Body of pancreas (tissue), 4 donors: Measurements from ENCODE around the gene LMX1B. TPM values are rescaled to one million over a fixed set of nuclear protein-coding genes. Genes with fewer than 3 reads are reported as not detected.

Experiments
- ATAC-seq: fragments of 150-250 bp; one replicate; pipeline ENCODE4 v1.9.1; 2016
- DNase-seq, 4 donors: peaks; one replicate each; pipeline ENCODE4 v3.0.0-alpha.2; 2019
- H3K27ac ChIP-seq, 4 donors: fragments of 200-600 bp; sonication (generic); 1 replicate in 3 of 4; 2 replicates in 1 of 4; pipeline versions ENCODE4 v1.5.1 to v1.6.1; 2016 to 2019; ENCODE audit warnings: mild to moderate bottlenecking in 1 of 4, mixed read lengths in 1 of 4, moderate library complexity in 1 of 4
- H3K27me3 ChIP-seq, 2 donors: fragments of 200-600 bp; sonication (generic); one replicate each; pipeline ENCODE4 v1.6.0; 2016; ENCODE audit warnings: mild to moderate bottlenecking in 1 of 2
- H3K36me3 ChIP-seq, 2 donors: fragments of 200-600 bp; sonication (generic); replicated peaks in 1 of 2; 2 replicates each; pipeline ENCODE4 v1.5.1; 2016; ENCODE audit warnings: low read depth in 2 of 2; ENCODE audit not compliant: insufficient read depth in 1 of 2
- H3K4me1 ChIP-seq: fragments of 200-600 bp; sonication (generic); one replicate; pipeline ENCODE4 v1.6.0; 2016
- H3K4me3 ChIP-seq, 2 donors: fragments of 200-600 bp; sonication (generic); 1 replicate in 1 of 2; 2 replicates in 1 of 2; pipeline ENCODE4 v1.5.1; 2016 to 2019
- H3K9me3 ChIP-seq, 3 donors: fragments of 200-600 bp; sonication (generic); 1 replicate in 2 of 3; 2 replicates in 1 of 3; pipeline ENCODE4 v1.5.1; 2016
- CTCF ChIP-seq, 7 experiments: fragments of 450-650 bp in 4 of 7; fragments of 200-600 bp in 3 of 7; sonication (generic) in 3 of 7; IDR thresholded peaks; one replicate each; pipeline ENCODE4 v1.5.1; 2016 to 2019; ENCODE audit warnings: antibody characterized with exemption in 7 of 7
- POLR2A ChIP-seq, 3 donors: fragments of 450-650 bp; IDR thresholded peaks; one replicate each; pipeline ENCODE4 v1.6.1; 2016; ENCODE audit warnings: antibody characterized with exemption in 3 of 3, mild to moderate bottlenecking in 2 of 3
- WGBS, 2 donors: methylation state at CpG; one replicate each; pipeline ENCODE4 v1.1.5; 2017; 5-methylcytosine and 5-hydroxymethylcytosine counted together
- intact Hi-C: fragments of 100-400 bp; cut with DNase I; formaldehyde crosslinking; loops from one replicate; pipeline ENCODE4 v1.15.1; 2023
- total RNA-seq, 2 donors: library from RNA; depleted of rRNA; stranded (reverse); fragments of >200 nt; gene quantifications; one replicate each; pipeline ENCODE4 v1.1.0, GENCODE V29; 2016

The LMX1B gene
- total RNA-seq, 2 donors from 2014 or later, result 0.26 TPM; not detected in 1

GRCh38 chr9:126646162-126646561 is 32.4 kb downstream of the LMX1B start:
- intact Hi-C loops, result no loop called here
- H3K4me1 ChIP-seq, result peaks cover 30% of the 10 kb centered on the region
- 73% methylated on average over 4 of the region's 4 CpGs for WGBS, 2 donors
- no peak overlapping the region for H3K4me3 ChIP-seq
- H3K9me3 ChIP-seq, result no peaks in the 10 kb centered on the region
- no peak overlapping the region for H3K27ac ChIP-seq
- TF ChIP-seq POLR2A (IDR thresholded peaks at IDR 0.05), result no peak
- TF ChIP-seq CTCF (IDR thresholded peaks at IDR 0.05), result no peak
- ATAC-seq, result no peak
- no peaks in the 10 kb centered on the region for H3K27me3 ChIP-seq
- no peak for DNase-seq
- no peaks in the 10 kb centered on the region for H3K36me3 ChIP-seq

DNA sequence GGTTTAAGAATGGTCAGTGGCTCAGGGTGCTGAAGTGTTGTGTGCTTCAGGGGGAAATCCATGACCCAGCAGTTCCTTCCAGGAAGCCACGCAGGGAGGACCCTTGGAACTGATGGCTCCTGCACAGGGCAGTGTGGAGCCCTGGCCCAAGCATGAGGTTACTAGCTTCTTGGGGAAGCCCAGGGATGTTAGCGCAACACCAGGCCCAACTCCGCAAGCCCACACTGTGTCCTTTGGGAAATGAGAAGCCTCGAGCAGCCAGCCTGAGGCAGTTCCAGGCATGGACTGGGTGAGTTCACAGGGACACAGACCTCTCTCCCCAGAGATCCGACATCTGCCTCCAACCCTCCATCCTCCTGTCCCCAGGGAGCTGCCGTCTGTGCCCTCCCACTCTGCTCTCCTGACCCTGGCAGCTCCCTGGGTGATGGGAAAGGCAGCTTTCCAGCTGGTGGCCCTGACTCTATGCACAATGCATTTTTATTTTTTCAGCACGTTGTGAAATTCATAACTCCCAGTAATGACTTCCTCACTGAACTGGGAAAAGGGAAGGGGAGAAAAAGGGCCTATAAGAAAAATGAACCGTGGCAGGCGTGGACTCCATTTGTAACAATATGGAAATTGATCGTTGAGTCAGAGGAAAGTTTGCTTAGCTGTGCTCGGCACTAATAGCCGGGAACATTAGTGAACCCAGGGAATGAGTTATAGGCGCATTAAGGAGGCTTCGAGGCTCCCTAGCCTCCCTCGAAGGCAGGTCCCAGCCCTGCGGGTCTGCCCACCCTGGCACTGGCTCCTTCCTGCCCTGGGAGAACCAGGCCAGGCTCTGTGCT is 34.1 kb downstream of the LMX1B start:
- ATAC-seq, result no peak
- no peak overlapping the region for H3K4me3 ChIP-seq
- no peak overlapping the region for H3K27ac ChIP-seq
- peaks cover 26% of the 10 kb centered on the region for H3K4me1 ChIP-seq
- H3K36me3 ChIP-seq, result no peaks in the 10 kb centered on the region
- TF ChIP-seq POLR2A (IDR thresholded peaks at IDR 0.05), result no peak
- TF ChIP-seq CTCF (IDR thresholded peaks at IDR 0.05), result no peak
- intact Hi-C loops, result no loop called here
- no peaks in the 10 kb centered on the region for H3K9me3 ChIP-seq
- no peak for DNase-seq
- 66 to 73% methylated on average over 16 of the region's 16 CpGs for WGBS, 2 donors
- no peaks in the 10 kb centered on the region for H3K27me3 ChIP-seq

DNA sequence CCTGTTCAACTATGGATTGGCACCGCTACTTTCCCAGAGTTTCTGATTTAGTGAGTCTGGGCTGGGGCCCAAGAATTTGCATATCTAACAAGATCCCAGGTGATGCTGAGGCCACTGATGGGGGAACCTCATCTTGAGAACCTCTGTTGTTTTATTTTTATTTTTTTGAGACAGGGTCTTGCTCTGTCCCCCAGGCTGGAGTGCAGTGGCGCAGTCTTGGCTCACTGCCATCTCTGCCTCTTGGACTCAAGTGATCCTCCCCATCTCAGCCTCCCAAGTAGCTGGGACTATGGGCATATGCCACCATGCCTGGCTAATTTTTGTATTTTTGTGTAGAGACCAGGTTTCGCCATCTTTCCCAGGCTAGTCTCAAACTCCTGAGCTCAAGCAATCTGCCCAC is 35.7 kb downstream of the LMX1B start:
- Histone ChIP-seq H3K9me3 (no peaks in the 10 kb centered on the region), H3K27ac (no peak overlapping the region), H3K4me3 (no peak overlapping the region), H3K27me3 (no peaks in the 10 kb centered on the region), H3K4me1 (peaks cover 11% of the 10 kb centered on the region), H3K36me3 (no peaks in the 10 kb centered on the region)
- DNase-seq (no peak), ATAC-seq (no peak)
- TF ChIP-seq POLR2A (IDR thresholded peaks at IDR 0.05) (no peak), CTCF (IDR thresholded peaks at IDR 0.05) (no peak)
- WGBS, 2 donors, result 72% methylated on average over 3 of the region's 3 CpGs
- intact Hi-C loops, result no loop called here

GRCh38 chr9:126650404-126651341 is 36.9 kb downstream of the LMX1B start:
- no peak overlapping the region for H3K27ac ChIP-seq
- intact Hi-C loops, result no loop called here
- 58 to 66% methylated on average over 24 of the region's 24 CpGs for WGBS, 2 donors
- peaks cover 9% of the 10 kb centered on the region for H3K4me1 ChIP-seq
- no peak overlapping the region for H3K4me3 ChIP-seq
- ATAC-seq, result no peak
- H3K36me3 ChIP-seq, result no peaks in the 10 kb centered on the region
- TF ChIP-seq POLR2A (IDR thresholded peaks at IDR 0.05) (no peak), CTCF (IDR thresholded peaks at IDR 0.05) (no peak)
- no peak for DNase-seq
- H3K9me3 ChIP-seq, result no peaks in the 10 kb centered on the region
- no peaks in the 10 kb centered on the region for H3K27me3 ChIP-seq
